Measurements from ENCODE around the gene STXBP3.

GRCh38 chr1:108779455-108779854, 33.0 kb downstream of the STXBP3 start:
- TF ChIP-seq POLR2AphosphoS5 (IDR thresholded peaks at IDR 0.05) (no peak), CTCF (IDR thresholded peaks at IDR 0.05) (no peak), POLR2A (IDR thresholded peaks at IDR 0.05) (no peak), EP300 (IDR thresholded peaks at IDR 0.05) (no peak)

Measured in gastroesophageal sphincter (tissue), 3 donors.